HepG2 (cell line): Measurements from ENCODE around the gene PRM3. TPM values are rescaled to one million over a fixed set of nuclear protein-coding genes. Genes with fewer than 3 reads are reported as not detected.

Experiments
- CHCHD3 ChIP-seq: sonication (generic); formaldehyde crosslinking; IDR thresholded peaks from 2 replicates; pipeline ENCODE4 v1.8.0; 2022; ENCODE audit warnings: mild to moderate bottlenecking, missing genetic modification reagents, moderate library complexity
- HBP1 ChIP-seq: IDR thresholded peaks from 2 replicates; pipeline ENCODE4 v1.6.1; 2016; ENCODE audit warnings: low read depth, control low read depth
- KDM5B ChIP-seq: sonication (generic); formaldehyde crosslinking; IDR thresholded peaks from 2 replicates; pipeline ENCODE4 v1.4.0; 2020; ENCODE audit warnings: missing genetic modification reagents, mild to moderate bottlenecking, borderline replicate concordance
- MBD4 ChIP-seq: IDR thresholded peaks from 2 replicates; pipeline ENCODE4 v1.6.1; 2012; ENCODE audit warnings: low read length, inconsistent platforms, borderline replicate concordance
- MED13 ChIP-seq: sonication (generic); formaldehyde crosslinking; IDR thresholded peaks from 2 replicates; pipeline ENCODE4 v1.5.0; 2020; ENCODE audit warnings: missing genetic modification reagents
- PCBP2 ChIP-seq: fragments of 200-400 bp; formaldehyde crosslinking; optimal IDR thresholded peaks from 2 replicates; pipeline ENCODE3; 2018; ENCODE audit warnings: low read length, low read depth; ENCODE audit not compliant: poor library complexity, severe bottlenecking
- RBM39 ChIP-seq: fragments of 200-400 bp; formaldehyde crosslinking; IDR thresholded peaks from one replicate; pipeline ENCODE4 v1.6.1; 2018; ENCODE audit warnings: antibody characterized with exemption, mild to moderate bottlenecking, low read depth, low read length; ENCODE audit not compliant: poor library complexity, severe bottlenecking
- RNF2 ChIP-seq: fragments of 450-650 bp; conservative IDR thresholded peaks from 2 replicates; pipeline ENCODE4 v1.6.1; 2016; ENCODE audit warnings: low read depth
- SMARCE1 ChIP-seq: fragments of 450-650 bp; IDR thresholded peaks from 2 replicates; pipeline ENCODE4 v1.6.1; 2017; ENCODE audit warnings: borderline replicate concordance
- ZBTB33 ChIP-seq: sonication (generic); formaldehyde crosslinking; IDR thresholded peaks from 2 replicates; pipeline ENCODE4 v1.4.0; 2020; ENCODE audit warnings: missing genetic modification reagents
- ZBTB46 ChIP-seq: sonication (generic); formaldehyde crosslinking; IDR thresholded peaks from 2 replicates; pipeline ENCODE4 v1.4.0; 2020; ENCODE audit warnings: mild to moderate bottlenecking, missing genetic modification reagents, borderline replicate concordance
- ZFP36L1 ChIP-seq: sonication (generic); formaldehyde crosslinking; IDR thresholded peaks from 2 replicates; pipeline ENCODE4 v1.8.0; 2022; ENCODE audit warnings: mild to moderate bottlenecking, missing genetic modification reagents, moderate library complexity
- ZFP41 ChIP-seq: sonication (generic); formaldehyde crosslinking; IDR thresholded peaks from 2 replicates; pipeline ENCODE4 v1.4.0; 2020; ENCODE audit warnings: mild to moderate bottlenecking, missing genetic modification reagents, borderline replicate concordance
- ZFY ChIP-seq: sonication (generic); formaldehyde crosslinking; IDR thresholded peaks from 2 replicates; pipeline ENCODE4 v1.4.0; 2020; ENCODE audit warnings: missing genetic modification reagents
- ZNF121 ChIP-seq: sonication (generic); formaldehyde crosslinking; IDR thresholded peaks from 2 replicates; pipeline ENCODE4 v1.5.0; 2020; ENCODE audit warnings: mild to moderate bottlenecking, missing genetic modification reagents
- ZNF17 ChIP-seq: sonication (generic); formaldehyde crosslinking; IDR thresholded peaks from 2 replicates; pipeline ENCODE4 v1.5.0; 2020; ENCODE audit warnings: mild to moderate bottlenecking, missing genetic modification reagents
- ZNF280B ChIP-seq: sonication (generic); formaldehyde crosslinking; IDR thresholded peaks from 2 replicates; pipeline ENCODE4 v1.5.0; 2020; ENCODE audit warnings: missing genetic modification reagents, mild to moderate bottlenecking, borderline replicate concordance
- ZNF441 ChIP-seq: sonication (generic); formaldehyde crosslinking; IDR thresholded peaks from 2 replicates; pipeline ENCODE4 v1.7.0; 2021; ENCODE audit warnings: missing genetic modification reagents, borderline replicate concordance
- ZNF543 ChIP-seq: sonication (generic); formaldehyde crosslinking; IDR thresholded peaks from 2 replicates; pipeline ENCODE4 v1.4.0; 2020; ENCODE audit warnings: mild to moderate bottlenecking, missing genetic modification reagents
- ZNF619 ChIP-seq: sonication (generic); formaldehyde crosslinking; IDR thresholded peaks from 2 replicates; pipeline ENCODE4 v1.4.0; 2020; ENCODE audit warnings: mild to moderate bottlenecking, missing genetic modification reagents
- polyA plus RNA-seq, 8 experiments: library from polyadenylated mRNA; depleted of rRNA in 3 of 8; stranded (reverse) in 7 of 8; unstranded in 1 of 8; fragments of >200 nt; fragmentation: Illumina TruSeq in 4 of 8; extraction: Trizol in 4 of 8; gene quantifications; 2 replicates each; pipeline versions ENCODE4 v1.2.1 to v1.2.3, GENCODE V29; 2011 to 2016; ENCODE audit warnings: low read depth in 4 of 8, missing spikeins in 1 of 8, mixed read lengths in 1 of 8; ENCODE audit not compliant: insufficient read depth in 1 of 8
- total RNA-seq, 5 experiments: library from RNA; depleted of rRNA; stranded (reverse); fragments of >200 nt; fragmentation: Illumina TruSeq; extraction: Trizol; gene quantifications; 2 replicates each; pipeline ENCODE4 v1.2.3, GENCODE V29; 2016; ENCODE audit warnings: low read depth in 1 of 5

Gene PRM3
- total and polyA plus RNA-seq, 2 of the 13 experiments (the other 11 are each of a cell fraction or from before 2014, with no cell fraction given), result not detected

- TF ChIP-seq KDM5B (peak; percentile 32; the same call in 1 of the 2 replicates), CHCHD3 (CRISPR knock-in tag) (no peak), RNF2 (no peak), ZNF441 (CRISPR knock-in tag) (0 out of 2 replicates have a peak, but pooled peaks have one; percentile 42), ZNF543 (CRISPR knock-in tag) (no peak), ZNF280B (CRISPR knock-in tag) (no peak; the same call in 1 of the 2 replicates), PCBP2 (no peak), ZNF17 (CRISPR knock-in tag) (no peak), ZNF121 (CRISPR knock-in tag) (peak; percentile 83), RBM39 (no peak), MED13 (no peak), ZFP41 (CRISPR knock-in tag) (0 out of 2 replicates have a peak, but pooled peaks have one; percentile 25), ZFY (CRISPR knock-in tag) (no peak; the same call in 1 of the 2 replicates), SMARCE1 (no peak), MBD4 (no peak), ZFP36L1 (peak; percentile 76; the same call in 1 of the 2 replicates), HBP1 (CRISPR knock-in tag) (peak; percentile 77; the same call in 1 of the 2 replicates), ZBTB46 (CRISPR knock-in tag) (no peak), ZBTB33 (CRISPR knock-in tag) (peak; percentile 78; the same call in 1 of the 2 replicates), ZNF619 (CRISPR knock-in tag) (no peak)
These were observed 36.6 kb upstream of the PRM3 start (continued) for GRCh38 chr16:11309895-11310633.
